H1 (cell line): Measurements from ENCODE around the gene OPCML. TPM values are rescaled to one million over a fixed set of nuclear protein-coding genes. Genes with fewer than 3 reads are reported as not detected.

ENCODE experiments used
- CTCF ChIA-PET: fragments of 300-600 bp; sonication (Branson Sonifier 250); formaldehyde crosslinking; loops from one replicate; lab custom pipeline; 2021; ENCODE audit not compliant: partially characterized antibody; lab: Charles Lee
- POLR2A ChIA-PET: fragments of 300-600 bp; sonication (Branson Sonifier 250); formaldehyde crosslinking; loops from one replicate; lab custom pipeline; 2021; ENCODE audit warnings: inconsistent platforms; ENCODE audit not compliant: partially characterized antibody; lab: Charles Lee
- DNase-seq, 2 experiments: peaks; one replicate each; pipeline versions ENCODE4 v3.0.0 to v3.0.0-alpha.2; 2010 to 2022; ENCODE audit warnings: low spot score in 2 of 2, low read depth in 1 of 2, mixed read lengths in 1 of 2
- FAIRE-seq: peaks from 2 replicates; lab custom pipeline; 2011; peaks lifted over from hg19 to GRCh38; lab: Jason Lieb, UNC
- H2AFZ ChIP-seq: 2 replicates; pipeline ENCODE4 v1.8.1; 2012; ENCODE audit warnings: low read length, inconsistent platforms
- H2AK5ac ChIP-seq: 2 replicates; pipeline ENCODE4 v1.6.1; 2013; ENCODE audit warnings: low read depth, low read length
- H2BK120ac ChIP-seq: replicated peaks from 2 replicates; pipeline ENCODE3; 2013; ENCODE audit warnings: low read depth, low read length, inconsistent platforms
- H2BK12ac ChIP-seq: 2 replicates; pipeline ENCODE4 v1.6.1; 2013; ENCODE audit warnings: low read depth, low read length
- H2BK15ac ChIP-seq: 2 replicates; pipeline ENCODE4 v1.6.1; 2013; ENCODE audit warnings: low read length
- H2BK20ac ChIP-seq: 2 replicates; pipeline ENCODE4 v1.6.1; 2013; ENCODE audit warnings: low read length
- H2BK5ac ChIP-seq: 2 replicates; pipeline ENCODE4 v1.6.1; 2013; ENCODE audit warnings: low read depth, low read length
- H3K14ac ChIP-seq: 2 replicates; pipeline ENCODE4 v1.6.1; 2013; ENCODE audit warnings: inconsistent platforms; ENCODE audit not compliant: insufficient read length
- H3K18ac ChIP-seq: 2 replicates; pipeline ENCODE4 v1.6.1; 2013; ENCODE audit warnings: low read length; ENCODE audit errors: extremely low read depth
- H3K23ac ChIP-seq: 2 replicates; pipeline ENCODE4 v1.6.1; 2013; ENCODE audit warnings: inconsistent platforms; ENCODE audit not compliant: insufficient read length
- H3K23me2 ChIP-seq: 2 replicates; pipeline ENCODE4 v1.6.1; 2013; ENCODE audit warnings: low read depth, low read length
- H3K27ac ChIP-seq: 2 replicates; pipeline ENCODE4 v1.6.1; 2011; ENCODE audit warnings: low read depth, low read length, inconsistent platforms
- H3K27me3 ChIP-seq, 4 experiments: replicated peaks in 1 of 4; 1 replicate in 1 of 4; 2 replicates in 3 of 4; pipeline versions ENCODE4 v1.6.1 to v1.8.1; 2011 to 2013; ENCODE audit warnings: low read length in 3 of 4, mild to moderate bottlenecking in 3 of 4, inconsistent platforms in 2 of 4, mixed read lengths in 2 of 4, moderate library complexity in 1 of 4; ENCODE audit not compliant: control insufficient read depth in 3 of 4, insufficient read depth in 3 of 4; ENCODE audit errors: extremely low read depth in 1 of 4
- H3K36me3 ChIP-seq, 4 experiments: 2 replicates each; pipeline versions ENCODE4 v1.6.1 to v1.8.1; 2011 to 2013; ENCODE audit warnings: mild to moderate bottlenecking in 4 of 4, low read length in 3 of 4, moderate library complexity in 2 of 4, control low read depth in 1 of 4, inconsistent platforms in 1 of 4; ENCODE audit not compliant: insufficient read depth in 4 of 4, control insufficient read depth in 2 of 4
- H3K4ac ChIP-seq: replicated peaks from 2 replicates; pipeline ENCODE3; 2013; ENCODE audit warnings: low read length, low read depth, mixed read lengths, inconsistent platforms; ENCODE audit not compliant: insufficient read length
- H3K4me1 ChIP-seq, 4 experiments: replicated peaks in 1 of 4; 1 replicate in 1 of 4; 2 replicates in 3 of 4; pipeline versions ENCODE4 v1.6.1 to v1.8.1; 2011 to 2013; ENCODE audit warnings: low read length in 3 of 4, inconsistent platforms in 2 of 4, mixed read lengths in 1 of 4; ENCODE audit not compliant: insufficient read depth in 4 of 4, control insufficient read depth in 3 of 4
- H3K4me2 ChIP-seq, 2 experiments: 2 replicates each; pipeline versions ENCODE4 v1.6.1 to v1.8.1; 2011 to 2013; ENCODE audit warnings: low read depth in 2 of 2, low read length in 2 of 2, control low read depth in 1 of 2, inconsistent platforms in 1 of 2, mild to moderate bottlenecking in 1 of 2; ENCODE audit not compliant: insufficient read depth in 1 of 2
- H3K4me3 ChIP-seq, 4 experiments: fragments of 200-600, 300-600 bp in 1 of 4; sonication (generic), shearing (Covaris generic), sonication (Bioruptor Twin) in 1 of 4; 2 replicates each; pipeline versions ENCODE4 v1.5.1 to v1.8.1; 2011 to 2016; ENCODE audit warnings: low read length in 4 of 4, low read depth in 3 of 4, control low read depth in 2 of 4, inconsistent platforms in 2 of 4, mild to moderate bottlenecking in 2 of 4, mixed read lengths in 1 of 4, moderate library complexity in 1 of 4; ENCODE audit not compliant: insufficient read depth in 2 of 4; ENCODE audit errors: extremely low read depth in 1 of 4
- H3K56ac ChIP-seq: replicated peaks from 2 replicates; pipeline ENCODE3; 2013; ENCODE audit warnings: low read depth, mild to moderate bottlenecking, mixed read lengths, low read length, inconsistent platforms; ENCODE audit not compliant: insufficient read length
- H3K79me1 ChIP-seq: 2 replicates; pipeline ENCODE4 v1.6.1; 2013; ENCODE audit warnings: low read depth, low read length, control low read depth
- H3K79me2 ChIP-seq, 2 experiments: 2 replicates each; pipeline versions ENCODE4 v1.6.1 to v1.8.1; 2012 to 2013; ENCODE audit warnings: low read length in 2 of 2, mild to moderate bottlenecking in 2 of 2, inconsistent platforms in 1 of 2; ENCODE audit not compliant: insufficient read depth in 2 of 2, control insufficient read depth in 1 of 2
- H3K9ac ChIP-seq, 4 experiments: replicated peaks in 1 of 4; 1 replicate in 1 of 4; 2 replicates in 3 of 4; pipeline versions ENCODE4 v1.6.1 to v1.8.1; 2011 to 2013; ENCODE audit warnings: low read depth in 3 of 4, low read length in 3 of 4, control low read depth in 2 of 4, mild to moderate bottlenecking in 2 of 4, moderate library complexity in 2 of 4, inconsistent platforms in 1 of 4; ENCODE audit errors: extremely low read depth in 1 of 4
- H3K9me3 ChIP-seq, 2 experiments: 2 replicates each; pipeline versions ENCODE4 v1.6.1 to v1.8.1; 2012 to 2013; ENCODE audit warnings: mild to moderate bottlenecking in 2 of 2, moderate library complexity in 2 of 2, control low read depth in 1 of 2, inconsistent platforms in 1 of 2, low read depth in 1 of 2, low read length in 1 of 2, mixed read lengths in 1 of 2; ENCODE audit not compliant: insufficient read depth in 2 of 2
- H4K20me1 ChIP-seq, 2 experiments: replicated peaks in 1 of 2; 2 replicates each; pipeline versions ENCODE3 to v1.8.1; 2011 to 2013; ENCODE audit warnings: inconsistent platforms in 2 of 2, low read length in 2 of 2, mild to moderate bottlenecking in 1 of 2; ENCODE audit not compliant: insufficient read depth in 2 of 2, control insufficient read depth in 1 of 2
- H4K5ac ChIP-seq: 2 replicates; pipeline ENCODE4 v1.6.1; 2013; ENCODE audit warnings: low read length, low read depth, mixed read lengths, inconsistent platforms; ENCODE audit not compliant: insufficient read length
- H4K8ac ChIP-seq: 2 replicates; pipeline ENCODE4 v1.8.0; 2013; ENCODE audit warnings: mild to moderate bottlenecking, moderate library complexity, low read length, inconsistent platforms; ENCODE audit not compliant: insufficient read depth; ENCODE audit errors: extremely low read depth
- H4K91ac ChIP-seq: replicated peaks from 2 replicates; pipeline ENCODE3; 2013; ENCODE audit warnings: low read length, mixed read lengths, inconsistent platforms; ENCODE audit not compliant: insufficient read length
- ASH2L ChIP-seq: fragments of 200-600, 300-600 bp; sonication (generic); IDR thresholded peaks from one replicate; pipeline ENCODE4 v1.7.1; 2017; ENCODE audit warnings: low read length
- BRCA1 ChIP-seq: IDR thresholded peaks from 2 replicates; pipeline ENCODE4 v1.6.1; 2012; ENCODE audit warnings: low read depth, low read length, improper control_type of control experiment
- CEBPB ChIP-seq: IDR thresholded peaks from 2 replicates; pipeline ENCODE4 v1.6.1; 2012; ENCODE audit warnings: low read depth, low read length
- CHD1 ChIP-seq: IDR thresholded peaks from 2 replicates; pipeline ENCODE4 v1.6.1; 2012; ENCODE audit warnings: low read depth, low read length, improper control_type of control experiment
- CHD2 ChIP-seq: IDR thresholded peaks from 2 replicates; pipeline ENCODE4 v1.6.1; 2012; ENCODE audit warnings: low read length, improper control_type of control experiment
- EP300 ChIP-seq, 2 experiments: IDR thresholded peaks; 1 replicate in 1 of 2; 2 replicates in 1 of 2; pipeline ENCODE4 v1.6.1; 2011 to 2012; ENCODE audit warnings: low read depth in 2 of 2, low read length in 2 of 2, mild to moderate bottlenecking in 2 of 2, borderline replicate concordance in 1 of 2, inconsistent platforms in 1 of 2, moderate library complexity in 1 of 2
- GTF2F1 ChIP-seq: IDR thresholded peaks from 2 replicates; pipeline ENCODE4 v1.6.1; 2012; ENCODE audit warnings: low read depth, low read length, improper control_type of control experiment, borderline replicate concordance
- RNF2 ChIP-seq: fragments of 200-900, 300-1000 bp; sonication (generic); IDR thresholded peaks from 2 replicates; pipeline ENCODE4 v1.7.1; 2016; ENCODE audit warnings: borderline replicate concordance, low read depth, mild to moderate bottlenecking, antibody characterized with exemption, low read length; ENCODE audit not compliant: poor library complexity, severe bottlenecking; ENCODE audit errors: missing control alignments
- SUZ12 ChIP-seq: fragments of 200-600 bp; sonication (generic); IDR thresholded peaks from 2 replicates; pipeline ENCODE4 v1.6.1; 2012; ENCODE audit warnings: mild to moderate bottlenecking, inconsistent platforms, low read length, moderate library complexity, mixed read lengths
- TAF7 ChIP-seq: optimal IDR thresholded peaks from 2 replicates; pipeline ENCODE3; 2011; ENCODE audit warnings: low read depth, mild to moderate bottlenecking, inconsistent platforms, low read length, moderate library complexity, borderline replicate concordance
- TBP ChIP-seq: IDR thresholded peaks from 2 replicates; pipeline ENCODE4 v1.6.1; 2011; ENCODE audit warnings: low read depth, low read length, improper control_type of control experiment
- WGBS, 2 experiments: shearing (Covaris generic) in 1 of 2; methylation state at CpG; one replicate each; pipeline versions ENCODE4 v1.1.6 to v1.1.7; 2013 to 2015; ENCODE audit warnings: low lambda C conversion rate in 2 of 2, mixed read lengths in 2 of 2, inconsistent platforms in 1 of 2, low coverage in 1 of 2, missing lambda C conversion rate in 1 of 2; ENCODE audit not compliant: insufficient replicate concordance in 2 of 2, insufficient coverage in 1 of 2, insufficient read length in 1 of 2; ENCODE audit errors: extremely low coverage in 1 of 2, missing lambda C conversion rate in 1 of 2; 5-methylcytosine and 5-hydroxymethylcytosine counted together
- polyA plus RNA-seq, 7 experiments: library from polyadenylated mRNA; depleted of rRNA in 3 of 7; stranded (reverse) in 5 of 7; unstranded in 2 of 7; fragments of >200 nt in 5 of 7; fragments of 200-250 nt in 2 of 7; gene quantifications; 1 replicate in 5 of 7; 2 replicates in 1 of 7; 4 replicates in 1 of 7; pipeline versions ENCODE4 v1.2.1 to v1.2.3, GENCODE V29; 2011 to 2013; ENCODE audit warnings: missing spikeins in 2 of 7, mixed read lengths in 2 of 7
- total RNA-seq: library from RNA; stranded (reverse); fragmentation: NEBNext Ultra II Directional; extraction: Animal tissue kit (Norgen Biotek cat#: 25700); gene quantifications from 2 replicates; pipeline ENCODE4 v1.2.1, GENCODE V29; 2021
- TF ChIP-seq, protein P1 (sequence below), 3 experiments: IDR thresholded peaks; 1 replicate in 2 of 3; 2 replicates in 1 of 3; pipeline versions ENCODE4 v1.5.1 to v1.6.1; 2011; ENCODE audit warnings: low read length in 3 of 3, mild to moderate bottlenecking in 3 of 3, inconsistent platforms in 2 of 3, low read depth in 1 of 3, moderate library complexity in 1 of 3; ENCODE audit not compliant: insufficient read depth in 1 of 3; ENCODE audit errors: control extremely low read depth in 1 of 3

Gene OPCML
- total and polyA plus RNA-seq, 2 of the 8 experiments (the other 6 are each of a cell fraction or from before 2014, with no cell fraction given), result 2.3 to 3.1 TPM

GRCh38 chr11:132734217-132734616 lies 798.1 kb downstream of the OPCML start:
- Histone ChIP-seq H3K27ac (no peak overlapping the region), H3K79me2 (no peaks in the 10 kb centered on the region)
- no peak for TF ChIP-seq SUZ12
- no peak for TF ChIP-seq CHD2
- TF ChIP-seq CHD1, result no peak
- TF ChIP-seq TAF7, result no peak
- TF ChIP-seq EP300 (IDR thresholded peaks at IDR 0.05; ENCODE audit: borderline replicate concordance in 1 of 2, low read depth in 2 of 2, low read length in 2 of 2), result no peak
- no peak for TF ChIP-seq TBP
- TF ChIP-seq BRCA1, result no peak
- TF ChIP-seq CEBPB, result no peak
- TF ChIP-seq, protein P1, sequence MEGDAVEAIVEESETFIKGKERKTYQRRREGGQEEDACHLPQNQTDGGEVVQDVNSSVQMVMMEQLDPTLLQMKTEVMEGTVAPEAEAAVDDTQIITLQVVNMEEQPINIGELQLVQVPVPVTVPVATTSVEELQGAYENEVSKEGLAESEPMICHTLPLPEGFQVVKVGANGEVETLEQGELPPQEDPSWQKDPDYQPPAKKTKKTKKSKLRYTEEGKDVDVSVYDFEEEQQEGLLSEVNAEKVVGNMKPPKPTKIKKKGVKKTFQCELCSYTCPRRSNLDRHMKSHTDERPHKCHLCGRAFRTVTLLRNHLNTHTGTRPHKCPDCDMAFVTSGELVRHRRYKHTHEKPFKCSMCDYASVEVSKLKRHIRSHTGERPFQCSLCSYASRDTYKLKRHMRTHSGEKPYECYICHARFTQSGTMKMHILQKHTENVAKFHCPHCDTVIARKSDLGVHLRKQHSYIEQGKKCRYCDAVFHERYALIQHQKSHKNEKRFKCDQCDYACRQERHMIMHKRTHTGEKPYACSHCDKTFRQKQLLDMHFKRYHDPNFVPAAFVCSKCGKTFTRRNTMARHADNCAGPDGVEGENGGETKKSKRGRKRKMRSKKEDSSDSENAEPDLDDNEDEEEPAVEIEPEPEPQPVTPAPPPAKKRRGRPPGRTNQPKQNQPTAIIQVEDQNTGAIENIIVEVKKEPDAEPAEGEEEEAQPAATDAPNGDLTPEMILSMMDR (IDR thresholded peaks at IDR 0.05; ENCODE audit: control extremely low read depth in 1 of 3, insufficient read depth in 1 of 3, low read depth in 1 of 3, low read length in 3 of 3), result no peak
- TF ChIP-seq ASH2L, result no peak
- TF ChIP-seq GTF2F1, result no peak
- TF ChIP-seq RNF2, result no peak
- TF ChIP-seq, all 59 proteins: peak for 0

More at GRCh38 chr11:132734217-132734616, 798.1 kb downstream of the OPCML start:
- no peak overlapping the region for H2BK120ac ChIP-seq
- DNase-seq, result no peak
- H3K23me2 ChIP-seq, result no peaks in the 10 kb centered on the region; the same call in 1 of the 2 replicates
- no peak overlapping the region for H3K4ac ChIP-seq
- no peaks in the 10 kb centered on the region for H3K36me3 ChIP-seq
- no peak overlapping the region for H4K91ac ChIP-seq
- H3K23ac ChIP-seq, result no peak overlapping the region
- no peak overlapping the region for H3K4me2 ChIP-seq
- H4K8ac ChIP-seq, result no peak overlapping the region
- H3K9ac ChIP-seq, result no peak overlapping the region
- ChIA-PET POLR2A (no interaction called here), CTCF (interaction anchor here (1.1 kb wide), 1 partner anchor 11 kb away, joined by 4 read pairs; no protein-coding TSS in a partner anchor)
- H4K5ac ChIP-seq, result no peak overlapping the region
- no peaks in the 10 kb centered on the region for H4K20me1 ChIP-seq
- peaks cover 0 to 5% (median 0%) of the 10 kb centered on the region in 4 experiments; a peak in 1 of 7 replicates for H3K4me1 ChIP-seq
- H3K27me3 ChIP-seq, result no peaks in the 10 kb centered on the region
- no peak overlapping the region for H3K14ac ChIP-seq
- H2AFZ ChIP-seq, result no peak overlapping the region
- no peaks in the 10 kb centered on the region for H3K79me1 ChIP-seq
- no peak overlapping the region for H3K18ac ChIP-seq
- 97% methylated on average over 2 of the region's 2 CpGs; no CpG with 5 or more reads in 1 of the 2 experiments for WGBS, 2 experiments
- FAIRE-seq, result no peak
- H2BK12ac ChIP-seq, result no peak overlapping the region
- no peaks in the 10 kb centered on the region for H3K9me3 ChIP-seq
- no peak overlapping the region for H2BK15ac ChIP-seq
- H2BK5ac ChIP-seq, result no peak overlapping the region
- no peak overlapping the region for H2BK20ac ChIP-seq
- no peak overlapping the region for H3K4me3 ChIP-seq
- H3K56ac ChIP-seq, result no peak overlapping the region
- H2AK5ac ChIP-seq, result no peak overlapping the region
